22Rv1 (cell line): ENCODE measurements around the gene ZNF81.

Source experiments
- CTCF ChIP-seq: fragments of 450-650 bp; IDR thresholded peaks from 2 replicates; pipeline ENCODE4 v1.5.1; 2017; ENCODE audit warnings: mild to moderate bottlenecking
- ZFX ChIP-seq: fragments of 450-650 bp; IDR thresholded peaks from 2 replicates; pipeline ENCODE4 v1.6.1; 2017; ENCODE audit warnings: antibody characterized with exemption, borderline replicate concordance

GRCh38 chrX:47936940-47937317, 100.2 kb downstream of the ZNF81 start:
- TF ChIP-seq CTCF = no peak
- TF ChIP-seq ZFX = no peak
